ENCODE measurements around the gene SYNCRIP. TPM values are rescaled to one million over a fixed set of nuclear protein-coding genes. Genes with fewer than 3 reads are reported as not detected.

The SYNCRIP gene
- polyA plus RNA-seq, 1 donor from 2014 or later: 111 TPM

DNA sequence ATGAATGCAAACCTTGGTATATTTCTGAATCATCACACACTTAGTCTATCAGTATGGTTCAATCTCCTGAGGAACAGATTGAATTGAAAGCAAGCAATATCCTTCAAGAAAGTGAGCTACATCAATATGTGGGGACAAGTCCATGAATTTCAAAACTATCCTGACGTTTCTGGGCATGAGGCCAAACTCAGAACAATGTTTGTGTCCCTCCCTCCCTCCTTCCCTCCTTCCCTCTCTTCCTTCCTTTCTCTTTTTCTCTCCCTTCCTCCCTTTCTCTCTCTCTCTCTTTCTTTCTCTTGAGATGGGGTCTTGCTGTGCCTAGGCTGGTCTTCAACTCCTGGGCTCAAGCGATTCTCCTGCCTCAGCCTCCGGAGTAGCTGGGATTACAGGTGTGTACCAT, 27.9 kb upstream of the SYNCRIP start:
- Histone ChIP-seq H2AFZ (ENCODE audit: low read depth, low read length) (no peak overlapping the region), H3F3A (ENCODE audit: insufficient read depth, low read length, poor library complexity, severe bottlenecking) (no peaks in the 10 kb centered on the region), H3K36me3 (ENCODE audit: insufficient read depth, low read length) (no peaks in the 10 kb centered on the region), H3K9ac (ENCODE audit: low read length) (no peak overlapping the region), H3K9me3 (ENCODE audit: low read length) (no peaks in the 10 kb centered on the region), H3K4me3 (ENCODE audit: low read length) (no peak overlapping the region), H3K27ac (ENCODE audit: low read length) (no peak overlapping the region), H4K20me1 (ENCODE audit: insufficient read depth) (no peaks in the 10 kb centered on the region), H3K4me2 (ENCODE audit: low read length) (no peak overlapping the region), H3K27me3 (ENCODE audit: insufficient read depth, low read depth, low read length) (no peaks in the 10 kb centered on the region), H3K79me2 (replicated peaks; ENCODE audit: insufficient read depth, low read length) (peaks cover 31% of the 10 kb centered on the region), H3K9me2 (ENCODE audit: insufficient read depth, low read length) (no peaks in the 10 kb centered on the region)
- TF ChIP-seq, protein P1, sequence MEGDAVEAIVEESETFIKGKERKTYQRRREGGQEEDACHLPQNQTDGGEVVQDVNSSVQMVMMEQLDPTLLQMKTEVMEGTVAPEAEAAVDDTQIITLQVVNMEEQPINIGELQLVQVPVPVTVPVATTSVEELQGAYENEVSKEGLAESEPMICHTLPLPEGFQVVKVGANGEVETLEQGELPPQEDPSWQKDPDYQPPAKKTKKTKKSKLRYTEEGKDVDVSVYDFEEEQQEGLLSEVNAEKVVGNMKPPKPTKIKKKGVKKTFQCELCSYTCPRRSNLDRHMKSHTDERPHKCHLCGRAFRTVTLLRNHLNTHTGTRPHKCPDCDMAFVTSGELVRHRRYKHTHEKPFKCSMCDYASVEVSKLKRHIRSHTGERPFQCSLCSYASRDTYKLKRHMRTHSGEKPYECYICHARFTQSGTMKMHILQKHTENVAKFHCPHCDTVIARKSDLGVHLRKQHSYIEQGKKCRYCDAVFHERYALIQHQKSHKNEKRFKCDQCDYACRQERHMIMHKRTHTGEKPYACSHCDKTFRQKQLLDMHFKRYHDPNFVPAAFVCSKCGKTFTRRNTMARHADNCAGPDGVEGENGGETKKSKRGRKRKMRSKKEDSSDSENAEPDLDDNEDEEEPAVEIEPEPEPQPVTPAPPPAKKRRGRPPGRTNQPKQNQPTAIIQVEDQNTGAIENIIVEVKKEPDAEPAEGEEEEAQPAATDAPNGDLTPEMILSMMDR (IDR thresholded peaks at IDR 0.05; ENCODE audit: poor library complexity, severe bottlenecking): no peak
- TF ChIP-seq POLR2AphosphoS5 (IDR thresholded peaks at IDR 0.05) (no peak), TAF1 (IDR thresholded peaks at IDR 0.05; ENCODE audit: low read depth) (no peak), SMC3 (conservative IDR thresholded peaks at IDR 0.05; ENCODE audit: poor library complexity) (no peak), RAD21 (conservative IDR thresholded peaks at IDR 0.05) (no peak), EZH2 (IDR thresholded peaks at IDR 0.05; ENCODE audit: borderline replicate concordance, insufficient read depth, low read length, poor library complexity, severe bottlenecking) (no peak), MXI1 (conservative IDR thresholded peaks at IDR 0.05; ENCODE audit: poor library complexity, severe bottlenecking) (no peak), EP300 (conservative IDR thresholded peaks at IDR 0.05; ENCODE audit: poor library complexity, severe bottlenecking) (no peak)
- TF ChIP-seq, protein P2, sequence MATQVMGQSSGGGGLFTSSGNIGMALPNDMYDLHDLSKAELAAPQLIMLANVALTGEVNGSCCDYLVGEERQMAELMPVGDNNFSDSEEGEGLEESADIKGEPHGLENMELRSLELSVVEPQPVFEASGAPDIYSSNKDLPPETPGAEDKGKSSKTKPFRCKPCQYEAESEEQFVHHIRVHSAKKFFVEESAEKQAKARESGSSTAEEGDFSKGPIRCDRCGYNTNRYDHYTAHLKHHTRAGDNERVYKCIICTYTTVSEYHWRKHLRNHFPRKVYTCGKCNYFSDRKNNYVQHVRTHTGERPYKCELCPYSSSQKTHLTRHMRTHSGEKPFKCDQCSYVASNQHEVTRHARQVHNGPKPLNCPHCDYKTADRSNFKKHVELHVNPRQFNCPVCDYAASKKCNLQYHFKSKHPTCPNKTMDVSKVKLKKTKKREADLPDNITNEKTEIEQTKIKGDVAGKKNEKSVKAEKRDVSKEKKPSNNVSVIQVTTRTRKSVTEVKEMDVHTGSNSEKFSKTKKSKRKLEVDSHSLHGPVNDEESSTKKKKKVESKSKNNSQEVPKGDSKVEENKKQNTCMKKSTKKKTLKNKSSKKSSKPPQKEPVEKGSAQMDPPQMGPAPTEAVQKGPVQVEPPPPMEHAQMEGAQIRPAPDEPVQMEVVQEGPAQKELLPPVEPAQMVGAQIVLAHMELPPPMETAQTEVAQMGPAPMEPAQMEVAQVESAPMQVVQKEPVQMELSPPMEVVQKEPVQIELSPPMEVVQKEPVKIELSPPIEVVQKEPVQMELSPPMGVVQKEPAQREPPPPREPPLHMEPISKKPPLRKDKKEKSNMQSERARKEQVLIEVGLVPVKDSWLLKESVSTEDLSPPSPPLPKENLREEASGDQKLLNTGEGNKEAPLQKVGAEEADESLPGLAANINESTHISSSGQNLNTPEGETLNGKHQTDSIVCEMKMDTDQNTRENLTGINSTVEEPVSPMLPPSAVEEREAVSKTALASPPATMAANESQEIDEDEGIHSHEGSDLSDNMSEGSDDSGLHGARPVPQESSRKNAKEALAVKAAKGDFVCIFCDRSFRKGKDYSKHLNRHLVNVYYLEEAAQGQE (IDR thresholded peaks at IDR 0.05; ENCODE audit: borderline replicate concordance): no peak

DNA sequence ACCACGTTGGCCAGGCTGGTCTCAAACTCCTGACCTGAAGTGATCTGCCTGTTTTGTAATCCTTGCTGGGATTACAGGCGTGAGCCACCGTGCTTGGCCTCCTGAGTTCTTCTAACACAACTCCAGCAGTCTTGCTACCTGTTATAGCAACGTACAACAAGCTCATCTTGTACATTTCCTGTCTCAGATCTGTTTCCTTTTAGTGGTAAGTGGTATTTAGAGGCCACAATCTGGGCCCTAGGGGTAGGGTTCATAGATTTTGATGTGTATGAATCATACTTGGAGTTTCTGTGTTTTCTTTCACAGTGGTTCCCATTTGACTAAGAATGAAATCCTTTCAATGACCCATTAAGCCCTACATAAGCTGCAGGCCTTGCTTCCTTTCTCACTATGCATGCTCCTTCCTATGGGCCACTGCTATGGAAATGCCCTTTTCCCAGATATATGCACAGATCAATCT, 27.1 kb upstream of the SYNCRIP start:
- H3K4me2 ChIP-seq (ENCODE audit: low read length): no peak overlapping the region
- H3K36me3 ChIP-seq (ENCODE audit: insufficient read depth, low read length): no peaks in the 10 kb centered on the region
- no peaks in the 10 kb centered on the region for H3K27me3 ChIP-seq (ENCODE audit: insufficient read depth, low read depth, low read length)
- H3K27ac ChIP-seq (ENCODE audit: low read length): no peak overlapping the region
- H3K9me2 ChIP-seq (ENCODE audit: insufficient read depth, low read length): no peaks in the 10 kb centered on the region
- no peak overlapping the region for H3K4me3 ChIP-seq (ENCODE audit: low read length)
- no peaks in the 10 kb centered on the region for H3K9me3 ChIP-seq (ENCODE audit: low read length)
- TF ChIP-seq RAD21 (conservative IDR thresholded peaks at IDR 0.05) (no peak), POLR2AphosphoS5 (IDR thresholded peaks at IDR 0.05) (no peak), SMC3 (conservative IDR thresholded peaks at IDR 0.05; ENCODE audit: poor library complexity) (no peak), TAF1 (IDR thresholded peaks at IDR 0.05; ENCODE audit: low read depth) (no peak), MXI1 (conservative IDR thresholded peaks at IDR 0.05; ENCODE audit: poor library complexity, severe bottlenecking) (no peak), EZH2 (IDR thresholded peaks at IDR 0.05; ENCODE audit: borderline replicate concordance, insufficient read depth, low read length, poor library complexity, severe bottlenecking) (no peak), EP300 (conservative IDR thresholded peaks at IDR 0.05; ENCODE audit: poor library complexity, severe bottlenecking) (no peak)
- TF ChIP-seq, protein P2 (IDR thresholded peaks at IDR 0.05; ENCODE audit: borderline replicate concordance): no peak
- TF ChIP-seq, protein P1 (IDR thresholded peaks at IDR 0.05; ENCODE audit: poor library complexity, severe bottlenecking): no peak
- H2AFZ ChIP-seq (ENCODE audit: low read depth, low read length): no peak overlapping the region
- H3F3A ChIP-seq (ENCODE audit: insufficient read depth, low read length, poor library complexity, severe bottlenecking): no peaks in the 10 kb centered on the region
- no peak overlapping the region for H3K9ac ChIP-seq (ENCODE audit: low read length)
- no peaks in the 10 kb centered on the region for H4K20me1 ChIP-seq (ENCODE audit: insufficient read depth)
- H3K79me2 ChIP-seq (replicated peaks; ENCODE audit: insufficient read depth, low read length): peaks cover 22% of the 10 kb centered on the region

All from neural cell (in vitro differentiated cells).